Loucy (cell line): ENCODE data around the gene SPSB1.

Source experiments
- EZH2phosphoT487 ChIP-seq: fragments of 200-600 bp; IDR thresholded peaks from 2 replicates; pipeline ENCODE4 v1.6.1; 2018; ENCODE audit warnings: antibody characterized with exemption, mild to moderate bottlenecking, moderate library complexity, borderline replicate concordance
- TF ChIP-seq, protein P1 (sequence below): fragments of 200-600 bp; sonication (generic); conservative IDR thresholded peaks from 2 replicates; pipeline ENCODE4 v1.5.1; 2014; ENCODE audit warnings: mild to moderate bottlenecking, antibody characterized with exemption, low read length

DNA sequence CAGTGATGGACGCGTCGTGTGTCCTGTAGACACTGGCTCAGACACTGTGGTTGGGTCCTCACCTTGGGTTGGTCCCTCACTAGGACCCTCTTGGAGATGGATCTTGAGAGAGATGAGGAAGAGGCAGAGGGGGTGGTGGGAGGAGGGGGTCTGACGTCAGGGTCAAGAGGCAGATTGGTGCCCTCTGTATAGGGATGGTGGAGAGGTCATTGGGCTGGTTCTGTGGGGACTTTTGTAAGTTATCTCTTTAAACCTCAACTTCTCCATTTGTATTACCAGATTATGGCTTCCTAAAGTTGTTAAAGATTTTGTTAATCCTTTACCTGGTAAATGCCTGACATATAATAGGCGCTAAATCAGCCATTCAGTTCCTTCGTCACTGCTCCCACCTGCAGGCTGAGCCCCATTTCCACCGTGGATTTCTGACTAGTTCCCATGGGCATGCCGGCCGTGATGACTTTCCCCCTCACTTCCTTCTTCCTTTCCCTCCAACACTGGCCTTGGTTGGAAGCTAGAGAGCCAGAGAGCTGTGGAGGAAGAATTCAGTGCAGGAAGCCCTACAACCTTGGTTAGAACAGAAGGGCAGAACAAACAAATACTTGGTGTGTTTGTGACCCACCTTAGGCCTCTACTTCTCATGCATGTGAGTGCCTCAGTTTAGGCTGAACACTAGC lies 49.5 kb upstream of the SPSB1 start:
- TF ChIP-seq, protein P1, sequence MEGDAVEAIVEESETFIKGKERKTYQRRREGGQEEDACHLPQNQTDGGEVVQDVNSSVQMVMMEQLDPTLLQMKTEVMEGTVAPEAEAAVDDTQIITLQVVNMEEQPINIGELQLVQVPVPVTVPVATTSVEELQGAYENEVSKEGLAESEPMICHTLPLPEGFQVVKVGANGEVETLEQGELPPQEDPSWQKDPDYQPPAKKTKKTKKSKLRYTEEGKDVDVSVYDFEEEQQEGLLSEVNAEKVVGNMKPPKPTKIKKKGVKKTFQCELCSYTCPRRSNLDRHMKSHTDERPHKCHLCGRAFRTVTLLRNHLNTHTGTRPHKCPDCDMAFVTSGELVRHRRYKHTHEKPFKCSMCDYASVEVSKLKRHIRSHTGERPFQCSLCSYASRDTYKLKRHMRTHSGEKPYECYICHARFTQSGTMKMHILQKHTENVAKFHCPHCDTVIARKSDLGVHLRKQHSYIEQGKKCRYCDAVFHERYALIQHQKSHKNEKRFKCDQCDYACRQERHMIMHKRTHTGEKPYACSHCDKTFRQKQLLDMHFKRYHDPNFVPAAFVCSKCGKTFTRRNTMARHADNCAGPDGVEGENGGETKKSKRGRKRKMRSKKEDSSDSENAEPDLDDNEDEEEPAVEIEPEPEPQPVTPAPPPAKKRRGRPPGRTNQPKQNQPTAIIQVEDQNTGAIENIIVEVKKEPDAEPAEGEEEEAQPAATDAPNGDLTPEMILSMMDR = no peak
- TF ChIP-seq EZH2phosphoT487 = no peak
